ENCODE measurements around the gene TFR2.

The TFR2 gene

GRCh38 chr7:100677308-100678267 is 36.2 kb upstream of the TFR2 start:
- no peak for TF ChIP-seq CTCF (IDR thresholded peaks at IDR 0.05; ENCODE audit: control insufficient read depth, extremely low read depth, insufficient read depth)
- DNase-seq (ENCODE audit: low read depth), result no peak
- no peak overlapping the region for H3K4me3 ChIP-seq (ENCODE audit: low read depth, low read length)

- DNase-seq (ENCODE audit: low read depth), result no peak
- no peak for TF ChIP-seq CTCF (IDR thresholded peaks at IDR 0.05; ENCODE audit: control insufficient read depth, extremely low read depth, insufficient read depth)
- H3K4me3 ChIP-seq (ENCODE audit: low read depth, low read length), result peak overlapping the region; percentile 94
Observed at GRCh38 chr7:100676501-100677306, 35.4 kb upstream of the TFR2 start.

GRCh38 chr7:100675581-100676350 is 34.4 kb upstream of the TFR2 start:
- peak; percentile 47 for DNase-seq (ENCODE audit: low read depth)

GRCh38 chr7:100675105-100675451 is 33.7 kb upstream of the TFR2 start:
- DNase-seq (ENCODE audit: low read depth), result no peak
- H3K4me3 ChIP-seq (ENCODE audit: low read depth, low read length), result peak overlapping the region; percentile 94
- no peak for TF ChIP-seq CTCF (IDR thresholded peaks at IDR 0.05; ENCODE audit: control insufficient read depth, extremely low read depth, insufficient read depth)

More at GRCh38 chr7:100675581-100676350, 34.4 kb upstream of the TFR2 start:
- peak overlapping the region; percentile 94 for H3K4me3 ChIP-seq (ENCODE audit: low read depth, low read length)
- no peak for TF ChIP-seq CTCF (IDR thresholded peaks at IDR 0.05; ENCODE audit: control insufficient read depth, extremely low read depth, insufficient read depth)

- TF ChIP-seq CTCF (IDR thresholded peaks at IDR 0.05; ENCODE audit: control insufficient read depth, extremely low read depth, insufficient read depth), result no peak
- no peak for DNase-seq (ENCODE audit: low read depth)
- peak overlapping the region; percentile 94 for H3K4me3 ChIP-seq (ENCODE audit: low read depth, low read length)
Observed at GRCh38 chr7:100674411-100675104, 33.2 kb upstream of the TFR2 start.

GRCh38 chr7:100673942-100674410 is 32.6 kb upstream of the TFR2 start:
- no peak for TF ChIP-seq CTCF (IDR thresholded peaks at IDR 0.05; ENCODE audit: control insufficient read depth, extremely low read depth, insufficient read depth)
- no peak for DNase-seq (ENCODE audit: low read depth)
- peak overlapping the region; percentile 94 for H3K4me3 ChIP-seq (ENCODE audit: low read depth, low read length)

All from LNCaP clone FGC (cell line).